NCI-H82 treated with DMSO at 0.1 percent for 48 hours (cell line): ENCODE measurements around the gene ITM2C.

ENCODE experiments used
- DNase-seq: peaks from one replicate; lab custom pipeline; 2025; ENCODE audit not compliant: unreplicated experiment; lab: John Stamatoyannopoulos, UW

ITM2C gene

GRCh38 chr2:230924470-230925341, 60.0 kb downstream of the ITM2C start, which contains the start of gene GPR55:
Gene GPR55 (minus strand): TSS chr2:230925242. CDS start chr2:230910962, 14,280 bp downstream.
- DNase-seq, result no peak

GRCh38 chr2:230925443-230925878, 60.7 kb downstream of the ITM2C start:
- DNase-seq, result no peak

GRCh38 chr2:230925879-230926765, 61.4 kb downstream of the ITM2C start:
- no peak for DNase-seq

- no peak for DNase-seq
These were observed 63.1 kb downstream of the ITM2C start for GRCh38 chr2:230927711-230928341.
